Activated naive CD4-positive, alpha-beta T cell treated with anti-CD3 and anti-CD28 coated beads, Interleukin-2, amount 10 ng/mL, durations not matched to agents 7 days and 5 days (primary cell): ENCODE data around the gene CCDC80.
A peak's percentile ranks its signal among the peaks of the same experiment; 100 is the strongest.
"Not testable (repeated sequence)": the region's sequence is repeated elsewhere in the genome, so short reads cannot be mapped to it uniquely, and the experiment has no call there.

ENCODE experiments used
- CTCF ChIA-PET: fragments of 350-600 bp; sonication (Branson Sonifier 250); formaldehyde crosslinking; loops from one replicate; lab custom pipeline; 2021; ENCODE audit warnings: antibody characterized with exemption; lab: Charles Lee
- DNase-seq: peaks from one replicate; pipeline ENCODE4 v3.0.0-alpha.2; 2020
- H3K27ac Mint-ChIP-seq: one replicate; pipeline ENCODE4 v1.8.0; 2021; ENCODE audit warnings: mild to moderate bottlenecking, moderate library complexity, mixed read lengths
- H3K27me3 Mint-ChIP-seq: one replicate; pipeline ENCODE4 v1.8.0; 2021; ENCODE audit warnings: mild to moderate bottlenecking, mixed read lengths
- H3K36me3 Mint-ChIP-seq: one replicate; pipeline ENCODE4 v1.8.0; 2021; ENCODE audit warnings: mixed read lengths
- H3K4me1 Mint-ChIP-seq: one replicate; pipeline ENCODE4 v1.8.0; 2021; ENCODE audit warnings: mixed read lengths
- H3K4me3 Mint-ChIP-seq: one replicate; pipeline ENCODE4 v1.8.0; 2021; ENCODE audit warnings: mild to moderate bottlenecking, moderate library complexity, mixed read lengths
- H3K9me3 Mint-ChIP-seq: one replicate; pipeline ENCODE4 v1.8.0; 2021; ENCODE audit warnings: mixed read lengths

The CCDC80 gene

DNA sequence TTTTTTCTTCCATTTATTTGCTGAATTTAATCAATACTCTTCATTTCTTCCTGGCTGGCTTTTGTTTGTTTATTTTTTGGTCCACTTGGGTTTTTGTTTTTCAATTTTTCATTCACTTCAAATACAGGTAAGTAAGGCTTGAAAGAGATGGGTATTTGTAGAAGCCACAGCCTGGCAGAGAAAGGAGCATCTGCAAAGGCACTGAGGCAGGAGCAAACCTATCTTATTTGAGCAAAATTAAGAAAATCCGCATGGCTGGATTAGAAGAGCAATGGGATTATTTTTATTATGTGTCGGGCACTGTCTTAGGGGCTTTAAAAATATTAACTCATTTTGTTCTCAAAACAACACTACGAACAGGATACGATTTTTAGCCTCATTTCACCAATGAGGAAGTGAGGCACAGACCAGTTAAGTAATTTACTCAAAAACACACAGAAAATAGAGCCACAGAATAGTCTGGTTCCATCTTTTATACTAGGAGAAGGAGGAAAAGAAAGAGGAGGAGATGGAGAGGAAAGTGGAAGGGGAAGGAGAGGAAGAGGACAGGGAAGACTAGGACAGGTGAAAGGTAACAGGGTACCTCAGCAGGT, 35.1 kb upstream of the CCDC80 start:
- CTCF ChIA-PET = interaction anchor here (2.1 kb wide), 1 partner anchor 32 kb away, joined by 17 read pairs; no protein-coding TSS in a partner anchor
- peak overlapping the region; percentile 81 for H3K27ac Mint-ChIP-seq
- peak overlapping the region; percentile 11 for H3K4me3 Mint-ChIP-seq
- no peaks in the 10 kb centered on the region for H3K9me3 Mint-ChIP-seq
- no peak for DNase-seq
- peaks cover 4% of the 10 kb centered on the region for H3K36me3 Mint-ChIP-seq
- peaks cover 4% of the 10 kb centered on the region for H3K27me3 Mint-ChIP-seq
- peaks cover 71% of the 10 kb centered on the region for H3K4me1 Mint-ChIP-seq

DNA sequence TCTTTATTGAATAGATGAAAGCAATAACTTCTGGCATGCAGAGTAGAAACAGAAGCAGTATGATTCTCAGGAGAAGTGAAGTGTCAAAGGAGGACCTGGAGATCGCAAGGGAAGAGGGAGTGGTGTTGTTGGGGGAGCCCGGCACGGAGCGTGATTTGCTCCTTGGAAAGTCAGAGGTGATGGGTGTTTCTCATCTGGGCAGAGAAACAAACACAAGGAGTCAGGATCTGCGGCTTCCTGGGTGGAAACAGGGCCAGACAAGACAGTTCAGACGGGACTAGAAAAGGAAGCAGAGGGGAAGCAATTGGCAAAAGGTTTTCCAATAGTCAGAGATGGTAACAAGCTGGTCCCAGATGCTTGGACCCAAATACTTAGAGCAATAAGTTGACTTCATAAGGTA, 34.4 kb upstream of the CCDC80 start:
- Mint-ChIP-seq H3K4me1 (peaks cover 78% of the 10 kb centered on the region), H3K36me3 (peaks cover 4% of the 10 kb centered on the region), H3K27me3 (peaks cover 4% of the 10 kb centered on the region), H3K4me3 (no peak overlapping the region), H3K27ac (no peak overlapping the region), H3K9me3 (no peaks in the 10 kb centered on the region)
- CTCF ChIA-PET = interaction anchor here (1.5 kb wide), 1 partner anchor 59 kb away, joined by 4 read pairs; no protein-coding TSS in a partner anchor
- DNase-seq = no peak

DNA sequence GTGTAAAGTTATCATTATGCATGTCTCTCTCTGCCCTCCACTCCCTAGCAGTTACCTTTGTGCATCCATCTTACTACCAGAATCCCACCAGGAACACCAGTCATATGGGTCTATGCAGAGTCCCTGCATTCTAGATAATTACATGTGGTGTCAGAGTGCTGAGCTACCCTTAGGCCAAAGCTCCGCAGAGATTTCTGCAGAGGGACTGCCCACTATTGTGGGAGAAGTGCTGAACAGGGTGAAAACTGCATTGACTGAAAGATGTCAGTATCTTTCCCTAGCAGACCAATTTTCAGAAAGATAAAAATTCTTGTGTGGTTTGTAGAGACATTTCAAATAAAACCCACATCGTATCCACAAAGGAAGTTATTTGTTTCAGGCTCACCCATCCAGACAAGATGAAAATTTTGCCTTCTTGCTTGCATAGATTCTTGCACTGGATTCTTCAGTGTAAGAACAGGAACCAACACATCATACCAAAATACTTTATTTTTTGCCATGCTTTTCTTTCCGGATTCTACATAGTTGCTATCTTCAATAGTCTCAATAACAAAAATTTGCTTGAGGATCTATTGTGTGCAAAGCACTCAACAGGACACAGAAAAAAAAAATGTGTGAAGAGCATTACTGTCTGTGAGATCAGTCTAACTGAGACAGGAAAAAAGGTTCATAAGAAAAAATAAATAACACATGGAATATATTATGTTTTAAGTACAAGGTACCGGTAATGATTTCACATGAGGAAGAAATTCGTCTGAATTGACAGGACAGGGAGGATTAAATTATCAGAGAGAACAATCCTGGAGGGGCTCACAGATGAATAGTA, 32.0 kb upstream of the CCDC80 start:
- Mint-ChIP-seq H3K27me3 (peaks cover 10% of the 10 kb centered on the region), H3K4me3 (peak overlapping the region; percentile 2), H3K27ac (peak overlapping the region; percentile 86), H3K9me3 (peaks cover 2% of the 10 kb centered on the region), H3K4me1 (peaks cover 81% of the 10 kb centered on the region), H3K36me3 (peaks cover 6% of the 10 kb centered on the region)
- no peak for DNase-seq
- CTCF ChIA-PET = no interaction called here

DNA sequence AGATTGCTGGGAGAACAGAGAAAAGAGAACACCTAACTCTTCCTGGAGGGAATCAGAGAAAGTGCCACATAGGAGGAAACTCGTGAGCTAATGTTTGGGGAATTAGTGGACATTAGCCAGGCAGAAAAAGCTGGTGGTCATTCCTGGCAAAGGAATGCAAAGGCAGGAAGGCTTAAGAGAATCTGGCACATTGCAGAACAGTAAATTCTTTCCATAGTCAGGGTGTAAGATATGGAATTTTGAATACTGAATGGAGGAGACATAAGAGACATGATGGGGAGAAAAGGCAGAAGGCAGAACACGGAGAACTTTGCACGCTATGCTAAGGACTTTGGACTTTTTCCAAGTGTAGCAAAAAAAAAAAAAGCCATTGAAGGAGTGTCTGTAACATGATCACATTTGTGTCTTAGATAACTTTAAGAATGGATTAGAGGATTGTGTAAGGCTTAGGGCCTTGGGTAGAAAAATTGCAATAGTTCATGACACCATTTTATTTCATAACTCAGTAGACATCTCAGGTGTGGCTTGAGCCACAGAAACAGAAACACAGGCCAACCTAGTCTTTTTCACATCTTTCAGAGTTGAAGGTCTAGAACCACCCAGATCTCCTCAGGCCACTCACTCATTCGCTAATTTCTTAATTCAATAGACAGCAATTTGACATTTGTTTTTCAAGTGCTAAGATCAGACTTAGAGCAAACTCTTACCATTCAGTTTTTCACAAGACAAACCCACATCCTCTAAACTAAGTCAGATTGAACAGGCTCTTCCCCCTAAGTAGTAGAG, 31.2 kb upstream of the CCDC80 start:
- H3K9me3 Mint-ChIP-seq = peaks cover 2% of the 10 kb centered on the region
- CTCF ChIA-PET = interaction anchor here (0.8 to 1.1 kb wide), 2 partner anchors 29 to 225 kb away, joined by 3 read pairs; no protein-coding TSS in a partner anchor
- peaks cover 78% of the 10 kb centered on the region for H3K4me1 Mint-ChIP-seq
- DNase-seq = no peak
- peak overlapping the region; percentile 86 for H3K27ac Mint-ChIP-seq
- H3K4me3 Mint-ChIP-seq = peak overlapping the region; percentile 2
- H3K36me3 Mint-ChIP-seq = peaks cover 3% of the 10 kb centered on the region
- peaks cover 10% of the 10 kb centered on the region for H3K27me3 Mint-ChIP-seq

DNA sequence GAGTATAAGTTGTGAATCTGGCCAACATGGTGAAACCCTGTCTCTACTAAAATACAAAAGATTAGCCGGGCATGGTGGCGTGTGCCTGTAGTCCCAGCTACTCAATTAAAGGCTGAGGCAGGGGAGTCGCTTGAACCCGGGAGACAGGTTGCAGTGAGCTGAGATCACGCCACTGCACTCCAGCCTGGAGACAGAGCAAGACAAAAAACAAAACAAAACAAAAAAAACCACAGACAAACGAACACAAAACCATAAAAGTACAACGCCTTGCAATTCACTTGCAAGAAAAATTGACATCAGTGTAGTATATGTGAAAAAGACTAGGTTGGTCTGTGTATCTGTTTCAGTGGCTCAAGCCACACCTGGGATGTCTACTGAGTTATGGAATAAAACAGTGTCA, 29.9 kb upstream of the CCDC80 start:
- H3K27me3 Mint-ChIP-seq = peaks cover 10% of the 10 kb centered on the region
- peaks cover 3% of the 10 kb centered on the region for H3K36me3 Mint-ChIP-seq
- H3K27ac Mint-ChIP-seq = peak overlapping the region; percentile 71
- CTCF ChIA-PET = no interaction called here
- DNase-seq = no peak
- H3K4me3 Mint-ChIP-seq = no peak overlapping the region
- peaks cover 2% of the 10 kb centered on the region for H3K9me3 Mint-ChIP-seq
- peaks cover 65% of the 10 kb centered on the region for H3K4me1 Mint-ChIP-seq

DNA sequence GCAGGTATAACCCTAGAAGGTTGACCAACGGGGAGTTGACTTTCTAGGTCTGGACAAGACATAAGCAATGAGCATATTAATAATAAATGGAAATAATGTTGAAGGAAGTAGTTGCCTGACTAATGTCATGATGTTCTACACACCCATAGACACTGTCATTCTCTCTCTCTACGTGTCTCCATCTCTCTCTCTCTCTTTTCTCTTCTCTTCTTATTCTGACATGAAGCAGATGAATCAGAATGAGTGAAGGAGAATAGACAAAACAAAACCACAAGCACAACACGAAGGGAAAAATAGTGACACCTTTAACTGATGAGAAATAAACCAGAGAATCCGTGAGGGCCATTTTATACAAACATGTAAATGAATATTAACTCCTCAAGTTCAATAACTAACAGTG, 26.7 kb upstream of the CCDC80 start:
- CTCF ChIA-PET = no interaction called here
- Mint-ChIP-seq H3K27ac (no peak overlapping the region), H3K9me3 (peaks cover 2% of the 10 kb centered on the region), H3K4me3 (no peak overlapping the region), H3K4me1 (peaks cover 36% of the 10 kb centered on the region), H3K36me3 (peaks cover 6% of the 10 kb centered on the region), H3K27me3 (peaks cover 14% of the 10 kb centered on the region)
- DNase-seq = no peak

DNA sequence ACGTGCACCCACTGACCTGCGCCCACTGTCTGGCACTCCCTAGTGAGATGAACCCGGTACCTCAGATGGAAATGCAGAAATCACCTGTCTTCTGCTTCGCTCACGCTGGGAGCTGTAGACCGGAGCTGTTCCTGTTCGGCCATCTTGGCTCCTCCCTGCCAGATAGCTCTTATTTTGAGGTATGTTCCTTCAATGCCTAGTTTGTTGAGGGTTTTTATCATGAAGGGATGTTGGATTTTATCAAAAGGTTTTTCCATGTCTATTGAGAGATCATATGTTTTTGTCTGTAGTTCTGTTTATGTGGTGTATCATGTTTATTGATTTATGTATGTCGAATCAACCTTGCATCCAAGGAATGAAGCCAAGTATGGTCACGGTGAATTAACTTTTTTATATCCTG, 24.1 kb upstream of the CCDC80 start:
- Mint-ChIP-seq H3K27me3 (peaks cover 14% of the 10 kb centered on the region), H3K4me1 (peaks cover 11% of the 10 kb centered on the region)
- CTCF ChIA-PET, DNase-seq, H3K9me3 Mint-ChIP-seq, H3K36me3 Mint-ChIP-seq, H3K27ac Mint-ChIP-seq, H3K4me3 Mint-ChIP-seq: not testable (repeated sequence)

DNA sequence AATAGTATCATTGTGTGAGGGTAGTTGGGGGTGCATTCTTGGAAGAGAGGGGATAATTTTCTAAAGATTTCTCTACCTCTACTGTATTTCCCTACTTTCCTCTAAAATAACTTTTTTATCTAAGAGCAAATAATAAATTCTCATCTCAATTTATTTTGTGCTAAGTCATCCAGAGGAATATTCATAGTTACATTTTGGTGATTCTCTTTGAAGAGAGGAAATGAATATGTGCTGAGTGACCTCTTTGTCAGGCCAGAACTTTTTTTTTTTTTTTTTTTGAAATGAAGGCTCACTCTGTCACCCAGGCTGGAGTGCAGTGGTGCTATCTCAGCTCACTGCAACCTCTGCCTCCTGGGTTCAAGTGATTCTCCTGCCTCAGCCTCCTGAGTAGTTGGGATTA, 15.1 kb upstream of the CCDC80 start:
- CTCF ChIA-PET = no interaction called here
- no peaks in the 10 kb centered on the region for H3K36me3 Mint-ChIP-seq
- no peaks in the 10 kb centered on the region for H3K27me3 Mint-ChIP-seq
- H3K4me3 Mint-ChIP-seq = no peak overlapping the region
- H3K27ac Mint-ChIP-seq = no peak overlapping the region
- no peak for DNase-seq
- peaks cover 1% of the 10 kb centered on the region for H3K9me3 Mint-ChIP-seq
- H3K4me1 Mint-ChIP-seq = peaks cover 2% of the 10 kb centered on the region

DNA sequence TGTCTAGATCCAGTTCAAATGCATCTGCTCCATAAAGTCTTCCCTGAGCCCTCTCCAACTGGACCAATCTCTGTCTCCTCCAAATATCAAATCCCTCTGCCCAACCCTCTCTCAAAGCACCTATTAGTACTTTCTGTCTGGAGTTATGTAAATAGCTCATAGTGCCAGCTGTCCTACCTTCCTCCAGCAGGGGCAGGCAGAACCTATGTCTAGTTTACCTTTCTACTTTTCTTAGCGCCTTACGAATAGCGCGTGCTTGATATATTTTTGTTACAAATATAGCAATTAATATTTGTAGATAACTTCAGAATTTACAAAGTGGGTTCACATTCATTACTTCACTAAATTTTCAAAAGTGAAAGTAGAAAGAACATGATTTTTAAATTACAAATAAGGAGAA, 14.0 kb upstream of the CCDC80 start:
- Mint-ChIP-seq H3K36me3 (no peaks in the 10 kb centered on the region), H3K4me1 (peaks cover 2% of the 10 kb centered on the region), H3K4me3 (no peak overlapping the region), H3K27ac (no peak overlapping the region), H3K9me3 (no peaks in the 10 kb centered on the region), H3K27me3 (no peaks in the 10 kb centered on the region)
- CTCF ChIA-PET = interaction anchor here (0.6 to 1.6 kb wide), 7 partner anchors 9 to 324 kb away, joined by 3 to 5 read pairs (median 3); partner anchors contain the start of gene CD200
- DNase-seq = no peak

DNA sequence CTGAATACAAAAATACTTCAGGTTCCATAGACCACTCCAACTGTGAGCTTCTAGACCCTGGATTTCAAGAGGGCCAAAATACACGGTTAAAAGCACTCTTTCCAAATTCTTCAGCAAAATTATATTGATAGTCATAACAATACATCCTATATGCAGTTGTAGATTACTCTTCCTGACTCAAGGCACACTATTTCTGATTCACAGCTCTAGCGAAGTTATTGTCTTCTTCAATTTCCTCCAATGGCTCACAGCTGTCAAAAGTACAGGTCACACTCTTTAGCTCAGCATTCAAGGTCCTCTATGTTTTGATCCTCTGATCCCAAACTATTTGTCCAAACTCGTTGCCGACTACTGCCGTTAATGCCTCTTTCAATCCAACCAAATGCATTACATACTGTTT, 13.5 kb upstream of the CCDC80 start:
- H3K27me3 Mint-ChIP-seq = no peaks in the 10 kb centered on the region
- H3K27ac Mint-ChIP-seq = no peak overlapping the region
- no peaks in the 10 kb centered on the region for H3K36me3 Mint-ChIP-seq
- DNase-seq = no peak
- peaks cover 5% of the 10 kb centered on the region for H3K4me1 Mint-ChIP-seq
- CTCF ChIA-PET = interaction anchor here (0.7 to 1.6 kb wide), 6 partner anchors 9 to 325 kb away, joined by 3 to 5 read pairs (median 3); no protein-coding TSS in a partner anchor
- no peaks in the 10 kb centered on the region for H3K9me3 Mint-ChIP-seq
- H3K4me3 Mint-ChIP-seq = no peak overlapping the region

DNA sequence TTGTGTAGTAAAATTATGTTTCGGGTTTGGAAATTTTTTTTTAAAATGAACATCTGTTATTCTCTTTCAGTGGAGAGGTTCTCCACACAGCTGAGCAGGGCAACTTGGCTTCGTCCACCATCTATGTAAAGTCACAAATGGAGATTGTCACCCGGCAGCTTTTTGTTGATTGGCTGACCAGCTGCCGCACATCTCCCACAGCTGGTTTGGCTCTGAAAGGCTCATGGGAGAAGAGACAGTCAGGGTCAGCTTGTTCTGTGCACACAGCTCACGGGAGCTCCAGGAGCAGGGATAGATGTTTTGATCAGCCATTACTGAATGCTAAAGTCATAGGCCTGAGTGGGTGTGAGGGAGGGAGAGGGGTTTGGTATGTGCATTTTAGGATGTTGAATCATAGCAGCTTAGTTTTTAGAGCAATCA, 12.9 kb upstream of the CCDC80 start:
- Mint-ChIP-seq H3K9me3 (no peaks in the 10 kb centered on the region), H3K27ac (no peak overlapping the region), H3K4me3 (no peak overlapping the region), H3K4me1 (peaks cover 11% of the 10 kb centered on the region), H3K27me3 (no peaks in the 10 kb centered on the region), H3K36me3 (no peaks in the 10 kb centered on the region)
- CTCF ChIA-PET = interaction anchor here (1.2 to 1.6 kb wide), 4 partner anchors 8 to 325 kb away, joined by 3 to 5 read pairs (median 4); no protein-coding TSS in a partner anchor
- no peak for DNase-seq

DNA sequence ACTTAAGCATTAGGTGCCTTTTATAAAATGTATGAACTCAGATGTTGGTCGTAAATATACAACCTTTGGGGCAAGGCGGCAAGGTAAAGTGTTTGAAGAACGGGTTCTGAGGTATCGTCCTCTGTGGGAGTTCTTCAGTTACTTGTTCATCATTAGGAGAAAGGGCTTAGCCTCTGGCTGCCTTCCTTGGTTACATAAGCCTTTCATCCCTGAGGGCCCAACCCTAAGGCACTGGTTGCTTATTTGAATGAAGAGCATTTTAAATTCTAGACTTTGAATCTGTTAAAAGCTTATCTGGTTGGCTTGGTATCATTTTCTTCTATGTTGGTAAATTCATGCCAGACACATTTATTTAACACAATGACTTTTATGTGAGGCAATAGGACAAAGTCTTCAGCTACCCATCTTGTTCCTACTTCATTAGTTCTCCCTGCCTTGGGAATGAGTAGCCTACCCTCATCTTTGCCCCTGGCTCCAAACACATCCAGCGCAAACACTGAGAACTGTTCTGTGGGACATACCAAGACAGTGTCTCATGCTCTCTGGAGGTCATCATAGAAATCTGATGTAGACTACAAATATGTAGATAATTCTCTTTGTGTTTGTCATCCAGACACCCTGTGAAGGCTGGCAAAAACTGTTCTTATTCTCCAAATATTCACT, 12.4 kb upstream of the CCDC80 start:
- no peak overlapping the region for H3K27ac Mint-ChIP-seq
- CTCF ChIA-PET = interaction anchor here (0.6 to 1.6 kb wide), 2 partner anchors 37 to 326 kb away, joined by 4 to 5 read pairs; no protein-coding TSS in a partner anchor
- no peak for DNase-seq
- peaks cover 14% of the 10 kb centered on the region for H3K4me1 Mint-ChIP-seq
- no peaks in the 10 kb centered on the region for H3K9me3 Mint-ChIP-seq
- no peak overlapping the region for H3K4me3 Mint-ChIP-seq
- no peaks in the 10 kb centered on the region for H3K36me3 Mint-ChIP-seq
- no peaks in the 10 kb centered on the region for H3K27me3 Mint-ChIP-seq

DNA sequence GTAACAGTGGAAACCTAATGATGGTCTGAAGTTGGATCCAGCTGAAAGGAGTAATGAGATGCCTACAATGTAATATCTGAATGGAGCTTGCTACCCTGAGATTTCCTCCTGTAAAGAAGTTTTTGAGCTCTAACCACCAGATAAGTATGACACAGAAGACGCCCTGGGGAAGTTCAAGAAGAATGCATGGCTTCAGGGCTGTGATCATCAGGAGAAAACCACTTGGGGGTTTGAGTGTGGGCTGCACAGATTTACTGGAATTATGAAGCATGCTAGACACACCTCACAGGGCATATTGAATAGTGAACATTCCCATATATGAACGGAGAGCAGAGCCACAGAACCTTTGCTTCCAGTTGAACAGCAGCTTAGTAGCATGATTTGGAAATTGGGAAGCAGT, 10.6 kb upstream of the CCDC80 start:
- H3K4me1 Mint-ChIP-seq = peaks cover 16% of the 10 kb centered on the region
- H3K27me3 Mint-ChIP-seq = peaks cover 3% of the 10 kb centered on the region
- CTCF ChIA-PET = interaction anchor here (0.8 kb wide), 1 partner anchor 9 kb away, joined by 3 read pairs; no protein-coding TSS in a partner anchor
- H3K4me3 Mint-ChIP-seq = no peak overlapping the region
- no peaks in the 10 kb centered on the region for H3K36me3 Mint-ChIP-seq
- no peak for DNase-seq
- no peak overlapping the region for H3K27ac Mint-ChIP-seq
- H3K9me3 Mint-ChIP-seq = no peaks in the 10 kb centered on the region
